ENCODE measurements around the gene LPCAT1. TPM values are rescaled to one million over a fixed set of nuclear protein-coding genes. Genes with fewer than 3 reads are reported as not detected.
"Not testable (repeated sequence)": the region's sequence is repeated elsewhere in the genome, so short reads cannot be mapped to it uniquely, and the experiment has no call there.

LPCAT1 gene
- total RNA-seq, 1 donor from 2014 or later = 269 TPM

GRCh38 chr5:1462358-1462757 lies 61.4 kb downstream of the LPCAT1 start:
- ChIA-PET POLR2A (no interaction called here), CTCF (no interaction called here)
- intact Hi-C loops (cut with micrococcal nuclease) = no loop called here
- H3K27ac Mint-ChIP-seq = no peak overlapping the region
- peaks cover 83% of the 10 kb centered on the region for H3K36me3 Mint-ChIP-seq (ENCODE audit: low read depth)
- no peak for TF ChIP-seq CTCF (IDR thresholded peaks at IDR 0.05)
- peaks cover 6% of the 10 kb centered on the region for H3K9me3 Mint-ChIP-seq
- no peaks in the 10 kb centered on the region for H3K27me3 Mint-ChIP-seq
- ATAC-seq (ENCODE audit: low read depth) (no peak), DNase-seq (no peak)
- H3K4me3 Mint-ChIP-seq = no peak overlapping the region
- no peaks in the 10 kb centered on the region for H3K4me1 Mint-ChIP-seq

- Mint-ChIP-seq H3K36me3 (ENCODE audit: low read depth) (peaks cover 79% of the 10 kb centered on the region), H3K27me3 (no peaks in the 10 kb centered on the region), H3K27ac (no peak overlapping the region), H3K4me3 (no peak overlapping the region), H3K4me1 (no peaks in the 10 kb centered on the region), H3K9me3 (peaks cover 9% of the 10 kb centered on the region)
- DNase-seq (no peak), ATAC-seq (ENCODE audit: low read depth) (no peak)
- no peak for TF ChIP-seq CTCF (IDR thresholded peaks at IDR 0.05)
- POLR2A ChIA-PET = no interaction called here
- CTCF ChIA-PET = no interaction called here
- intact Hi-C loops (cut with micrococcal nuclease) = no loop called here
These were observed 62.4 kb downstream of the LPCAT1 start for GRCh38 chr5:1461396-1461795.

- no peak for ATAC-seq (ENCODE audit: low read depth)
- H3K27me3 Mint-ChIP-seq = no peaks in the 10 kb centered on the region
- H3K4me3 Mint-ChIP-seq = no peak overlapping the region
- no peaks in the 10 kb centered on the region for H3K4me1 Mint-ChIP-seq
- CTCF ChIA-PET = no interaction called here
- POLR2A ChIA-PET = no interaction called here
- peaks cover 7% of the 10 kb centered on the region for H3K9me3 Mint-ChIP-seq
- TF ChIP-seq CTCF (IDR thresholded peaks at IDR 0.05) = no peak
- no peak for DNase-seq
- H3K36me3 Mint-ChIP-seq (ENCODE audit: low read depth) = peaks cover 67% of the 10 kb centered on the region
- intact Hi-C loops (cut with micrococcal nuclease) = no loop called here
- no peak overlapping the region for H3K27ac Mint-ChIP-seq
These were observed 63.6 kb downstream of the LPCAT1 start for GRCh38 chr5:1460054-1460682.

GRCh38 chr5:1459435-1459834 lies 64.3 kb downstream of the LPCAT1 start:
- H3K4me1 Mint-ChIP-seq; H3K27ac Mint-ChIP-seq; DNase-seq; H3K4me3 Mint-ChIP-seq; ATAC-seq (ENCODE audit: low read depth); H3K9me3 Mint-ChIP-seq; CTCF ChIA-PET; intact Hi-C loops (cut with micrococcal nuclease); H3K27me3 Mint-ChIP-seq; POLR2A ChIA-PET: not testable (repeated sequence)
- H3K36me3 Mint-ChIP-seq (ENCODE audit: low read depth) = peaks cover 59% of the 10 kb centered on the region

- H3K9me3 Mint-ChIP-seq = peaks cover 24% of the 10 kb centered on the region
- CTCF ChIA-PET; DNase-seq; intact Hi-C loops (cut with micrococcal nuclease); ATAC-seq (ENCODE audit: low read depth); H3K27me3 Mint-ChIP-seq; POLR2A ChIA-PET; H3K4me1 Mint-ChIP-seq; H3K27ac Mint-ChIP-seq; H3K4me3 Mint-ChIP-seq: not testable (repeated sequence)
- H3K36me3 Mint-ChIP-seq (ENCODE audit: low read depth) = peaks cover 33% of the 10 kb centered on the region
These were observed 67.5 kb downstream of the LPCAT1 start for GRCh38 chr5:1456110-1456881.

GRCh38 chr5:1453613-1454012 lies 70.1 kb downstream of the LPCAT1 start:
- Mint-ChIP-seq H3K4me3 (no peak overlapping the region), H3K27ac (no peak overlapping the region), H3K36me3 (ENCODE audit: low read depth) (peaks cover 16% of the 10 kb centered on the region), H3K9me3 (peaks cover 24% of the 10 kb centered on the region), H3K4me1 (no peaks in the 10 kb centered on the region), H3K27me3 (peaks cover 3% of the 10 kb centered on the region)
- ChIA-PET POLR2A (interaction anchor here (0.7 kb wide), 1 partner anchor 17 kb away, joined by 3 read pairs; no protein-coding TSS in a partner anchor), CTCF (no interaction called here)
- no peak for TF ChIP-seq CTCF (IDR thresholded peaks at IDR 0.05)
- intact Hi-C loops (cut with micrococcal nuclease) = no loop called here
- no peak for ATAC-seq (ENCODE audit: low read depth)
- DNase-seq = no peak
